ENCODE measurements around the gene SCYGR1.
"Not testable (repeated sequence)": the region's sequence is repeated elsewhere in the genome, so short reads cannot be mapped to it uniquely, and the experiment has no call there.

The SCYGR1 gene

DNA sequence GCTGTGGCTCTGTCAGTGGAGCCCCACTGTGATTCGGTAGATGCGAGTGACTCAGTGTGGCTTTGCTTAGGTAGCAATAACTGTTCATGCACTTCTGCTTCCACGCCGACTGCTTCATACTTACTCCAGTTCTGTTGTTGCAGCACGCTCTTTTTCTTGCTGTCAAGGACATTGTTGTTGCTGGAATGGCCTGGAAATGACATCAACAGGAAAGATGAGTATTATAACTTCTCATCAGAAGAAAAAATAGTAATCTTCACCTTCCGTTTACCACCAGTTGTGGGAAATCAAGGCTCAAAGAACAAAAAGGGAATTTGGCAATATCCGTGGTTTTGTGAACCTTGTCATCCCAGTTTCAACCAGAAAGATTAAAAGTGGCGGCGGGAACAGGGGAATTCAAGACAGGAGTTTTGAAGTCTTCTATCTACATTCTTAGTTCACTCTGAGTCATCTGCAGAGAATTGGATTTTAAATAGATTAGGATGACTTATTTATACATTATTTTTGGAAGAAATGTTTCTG is 16.9 kb downstream of the SCYGR1 start:
- no peak for DNase-seq (ENCODE audit: low spot score)

GRCh38 chr2:227370092-227370491 is 17.7 kb downstream of the SCYGR1 start:
- no peak for DNase-seq (ENCODE audit: low spot score)

- DNase-seq (ENCODE audit: low spot score), result no peak
These were observed 19.2 kb downstream of the SCYGR1 start for GRCh38 chr2:227368574-227368973.

DNA sequence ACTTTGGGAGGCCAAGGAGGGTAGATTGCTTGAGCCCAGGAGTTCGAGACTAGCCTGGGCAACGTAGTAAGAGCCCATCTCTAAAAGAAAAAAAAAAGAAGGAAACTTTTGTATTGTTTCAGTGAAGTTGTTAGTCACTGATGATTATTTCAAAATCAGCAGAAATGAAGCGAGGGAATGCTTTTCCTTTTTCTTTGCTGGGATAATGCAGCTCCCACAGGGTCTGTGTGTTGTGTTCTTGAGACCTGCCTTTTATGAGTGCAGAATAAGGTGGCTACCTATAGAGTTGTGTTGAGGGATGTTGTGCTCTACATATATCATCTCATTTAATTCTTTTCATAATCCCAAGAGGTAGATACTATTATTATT is 20.3 kb downstream of the SCYGR1 start:
- DNase-seq (ENCODE audit: low spot score), result no peak

- DNase-seq (ENCODE audit: low spot score), result no peak
These were observed 20.9 kb downstream of the SCYGR1 start for GRCh38 chr2:227366769-227367426.

- no peak for DNase-seq (ENCODE audit: low spot score)
These were observed 21.9 kb downstream of the SCYGR1 start for GRCh38 chr2:227365833-227366232.

GRCh38 chr2:227364585-227365263 is 23.0 kb downstream of the SCYGR1 start:
- not testable (repeated sequence) for DNase-seq (ENCODE audit: low spot score)

- no peak for DNase-seq (ENCODE audit: low spot score)
These were observed 24.0 kb downstream of the SCYGR1 start for GRCh38 chr2:227363756-227364155.

GRCh38 chr2:227360351-227360750 is 27.4 kb downstream of the SCYGR1 start:
- no peak for DNase-seq (ENCODE audit: low spot score)

- DNase-seq (ENCODE audit: low spot score), result no peak
These were observed 36.1 kb downstream of the SCYGR1 start for GRCh38 chr2:227351639-227352038.

DNA sequence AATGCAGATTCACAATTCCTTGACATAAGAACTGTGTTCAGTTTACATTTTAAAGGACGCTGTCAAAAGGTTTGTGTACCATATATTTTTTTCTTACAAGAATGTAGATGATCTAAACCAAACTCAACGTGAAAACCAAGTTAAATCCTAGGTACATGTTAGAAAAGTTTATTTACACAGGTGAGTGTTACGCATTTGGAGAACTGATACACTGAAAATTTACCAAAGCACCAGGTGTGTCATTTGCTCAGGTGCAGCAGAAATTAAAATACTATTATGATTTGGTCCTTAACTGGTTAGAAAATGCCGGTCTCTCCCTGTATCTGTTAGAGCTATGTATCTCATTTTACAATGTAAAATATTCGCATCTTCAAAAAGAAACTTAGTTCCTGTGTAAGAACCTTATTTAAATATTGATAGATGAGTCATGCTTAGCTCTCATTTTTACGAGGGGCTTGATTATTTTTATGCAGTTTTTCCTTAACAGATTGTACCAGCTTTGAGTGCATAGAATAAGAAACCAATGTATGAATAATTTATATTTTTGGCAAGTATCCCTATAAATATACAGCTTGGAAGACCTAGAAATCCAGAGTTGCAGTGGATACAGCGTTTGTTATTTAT is 37.6 kb downstream of the SCYGR1 start:
- DNase-seq (ENCODE audit: low spot score), result no peak

- DNase-seq (ENCODE audit: low spot score), result no peak
These were observed 39.4 kb downstream of the SCYGR1 start for GRCh38 chr2:227348324-227348723.

DNA sequence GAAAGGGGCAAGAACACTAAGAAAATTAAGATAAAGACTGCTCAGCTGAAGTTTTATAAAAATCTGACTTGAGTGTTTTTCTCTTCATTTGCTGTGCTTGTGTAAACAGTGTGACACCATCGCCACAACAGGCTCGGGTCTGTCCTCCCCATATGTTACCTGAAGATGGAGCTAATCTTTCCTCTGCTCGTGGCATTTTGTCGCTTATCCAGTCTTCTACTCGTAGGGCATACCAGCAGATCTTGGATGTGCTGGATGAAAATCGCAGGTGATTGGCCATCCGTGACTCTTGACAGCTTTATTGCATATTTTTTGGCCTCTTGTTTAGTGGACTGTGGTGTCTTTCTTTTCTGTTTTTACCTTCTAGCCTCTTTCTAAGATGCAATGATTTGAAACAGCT is 40.6 kb downstream of the SCYGR1 start:
- DNase-seq (ENCODE audit: low spot score), result no peak

- DNase-seq (ENCODE audit: low spot score), result no peak
These were observed 43.5 kb downstream of the SCYGR1 start for GRCh38 chr2:227344231-227344630.

- no peak for DNase-seq (ENCODE audit: low spot score)
These were observed 46.2 kb downstream of the SCYGR1 start for GRCh38 chr2:227341553-227341952.

GRCh38 chr2:227340106-227340505 is 47.6 kb downstream of the SCYGR1 start:
- no peak for DNase-seq (ENCODE audit: low spot score)

- no peak for DNase-seq (ENCODE audit: low spot score)
These were observed 48.6 kb downstream of the SCYGR1 start for GRCh38 chr2:227339098-227339599.

All from CD4-positive, alpha-beta T cell treated with Interleukin-6 at 100 ng/mL for 8 hours (primary cell).